Adrenal gland (tissue), 12 donors: ENCODE results near the gene CD79A. TPM values are rescaled to one million over a fixed set of nuclear protein-coding genes. Genes with fewer than 3 reads are reported as not detected.

Experiments used
- DNase-seq, 7 donors: peaks; one replicate each; pipeline ENCODE4 v3.0.0-alpha.2; 2019 to 2020
- H3K27ac ChIP-seq, 5 donors: fragments of 200-600 bp; sonication (generic) in 4 of 5; 1 replicate in 3 of 5; 2 replicates in 2 of 5; pipeline versions ENCODE4 v1.5.1 to v1.8.0; 2016 to 2020; ENCODE audit warnings: mild to moderate bottlenecking in 1 of 5
- H3K27me3 ChIP-seq: fragments of 200-600 bp; 2 replicates; pipeline ENCODE4 v1.8.0; 2021
- H3K36me3 ChIP-seq, 2 donors: fragments of 200-600 bp; replicated peaks in 1 of 2; 1 replicate in 1 of 2; 2 replicates in 1 of 2; pipeline versions ENCODE4 v1.5.1 to v1.8.0; 2018 to 2022
- H3K4me1 ChIP-seq, 2 donors: fragments of 200-600 bp; replicated peaks in 1 of 2; 1 replicate in 1 of 2; 2 replicates in 1 of 2; pipeline versions ENCODE4 v1.5.1 to v1.8.0; 2018 to 2021
- H3K4me3 ChIP-seq, 4 donors: fragments of 200-600 bp; sonication (generic) in 3 of 4; one replicate each; pipeline ENCODE4 v1.5.1; 2016 to 2018
- H3K9me3 ChIP-seq, 3 donors: fragments of 200-600 bp; sonication (generic) in 1 of 3; replicated peaks in 1 of 3; 1 replicate in 2 of 3; 2 replicates in 1 of 3; pipeline versions ENCODE4 v1.5.1 to v1.8.0; 2016 to 2021
- POLR2A ChIP-seq, 2 donors: fragments of 450-650 bp; IDR thresholded peaks; one replicate each; pipeline ENCODE4 v1.6.1; 2017; ENCODE audit warnings: antibody characterized with exemption in 2 of 2, mild to moderate bottlenecking in 2 of 2, moderate library complexity in 1 of 2
- WGBS, 4 donors: extraction: QIAGEN DNeasy Blood & Tissue Kit in 2 of 4; methylation state at CpG; one replicate each; pipeline versions ENCODE4 v1.1.5 to v1.1.7; 2013 to 2017; 5-methylcytosine and 5-hydroxymethylcytosine counted together
- intact Hi-C, 2 donors: fragments of 100-400 bp; cut with DNase I; formaldehyde crosslinking; loops; one replicate each; pipeline versions ENCODE4 v1.14.1 to v1.15.0; 2022 to 2023
- polyA plus RNA-seq, 3 donors: library from polyadenylated mRNA; stranded (reverse); fragments of 200-250 nt in 2 of 3; fragments of 350-450 nt in 1 of 3; fragmentation: Illumina TruSeq in 1 of 3; extraction: RNeasy Lipid Tissue Mini Kit (QIAGEN cat#74804) in 1 of 3; gene quantifications; one replicate each; pipeline ENCODE4 v1.2.3, GENCODE V29; 2013 to 2014
- total RNA-seq, 9 donors: library from RNA; depleted of rRNA in 4 of 9; stranded (reverse); fragments of >200 nt in 4 of 9; fragments of 120-200 nt in 1 of 9; fragmentation: NEBNext Ultra II Directional in 1 of 9; extraction: Animal tissue kit (Norgen Biotek cat#: 25700) in 1 of 9; gene quantifications; one replicate each; pipeline versions ENCODE4 v1.1.0 to v1.2.4, GENCODE V29; 2013 to 2023
- TF ChIP-seq, protein P1 (sequence below), 6 experiments: fragments of 450-650 bp in 4 of 6; fragments of 200-600 bp in 2 of 6; sonication (generic) in 1 of 6; IDR thresholded peaks; 1 replicate in 5 of 6; 2 replicates in 1 of 6; pipeline versions ENCODE4 v1.5.1 to v1.8.0; 2016 to 2021; ENCODE audit warnings: antibody characterized with exemption in 6 of 6, mild to moderate bottlenecking in 2 of 6, moderate library complexity in 1 of 6
- donor health status: healthy with polysubstance abuse.
- donor health status: Bipolar disorder and iron deficiency.
- donor health status: DM: yes; HTN: yes; CAD: no.
- donor health status: DM: no; HTN: no; CAD: no.
- donor health status: DM: no; HTN: no; CAD: no.
- donor health status: DM: yes; HTN: yes; CAD: no.

Gene CD79A
- total and polyA plus RNA-seq, 12 donors: 0.28 to 6.2 (median 0.50) TPM; not detected in 3

DNA sequence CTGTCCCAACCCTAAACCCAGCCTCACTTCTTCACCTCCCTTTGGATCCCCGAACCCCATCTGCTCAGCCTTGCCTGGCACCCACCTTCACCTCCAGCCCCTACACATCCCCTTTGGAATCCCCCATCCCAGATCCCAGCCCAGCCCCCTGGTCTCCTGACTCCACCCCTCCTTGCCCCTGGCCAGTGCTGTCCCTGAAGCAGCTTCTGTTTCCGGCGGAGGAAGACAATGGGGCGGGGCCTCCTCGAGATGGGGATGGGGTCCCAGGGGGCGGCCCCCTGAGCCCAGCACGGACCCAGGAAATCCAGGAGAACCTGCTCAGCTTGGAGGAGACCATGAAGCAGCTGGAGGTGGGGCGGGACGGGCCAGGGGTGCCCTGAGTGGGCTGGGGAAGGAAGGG is 29.2 kb downstream of the CD79A start:
- no peak overlapping the region for H3K4me3 ChIP-seq
- H3K36me3 ChIP-seq: peaks cover 0 to 57% of the 10 kb centered on the region in 2 donors
- no peaks in the 10 kb centered on the region for H3K27me3 ChIP-seq
- WGBS, 4 donors: 77 to 83% (median 82%) methylated on average over 4 to 9 of the region's 9 CpGs
- no peak overlapping the region for H3K27ac ChIP-seq
- no peaks in the 10 kb centered on the region for H3K4me1 ChIP-seq
- intact Hi-C loops: no loop called here
- TF ChIP-seq, protein P1, sequence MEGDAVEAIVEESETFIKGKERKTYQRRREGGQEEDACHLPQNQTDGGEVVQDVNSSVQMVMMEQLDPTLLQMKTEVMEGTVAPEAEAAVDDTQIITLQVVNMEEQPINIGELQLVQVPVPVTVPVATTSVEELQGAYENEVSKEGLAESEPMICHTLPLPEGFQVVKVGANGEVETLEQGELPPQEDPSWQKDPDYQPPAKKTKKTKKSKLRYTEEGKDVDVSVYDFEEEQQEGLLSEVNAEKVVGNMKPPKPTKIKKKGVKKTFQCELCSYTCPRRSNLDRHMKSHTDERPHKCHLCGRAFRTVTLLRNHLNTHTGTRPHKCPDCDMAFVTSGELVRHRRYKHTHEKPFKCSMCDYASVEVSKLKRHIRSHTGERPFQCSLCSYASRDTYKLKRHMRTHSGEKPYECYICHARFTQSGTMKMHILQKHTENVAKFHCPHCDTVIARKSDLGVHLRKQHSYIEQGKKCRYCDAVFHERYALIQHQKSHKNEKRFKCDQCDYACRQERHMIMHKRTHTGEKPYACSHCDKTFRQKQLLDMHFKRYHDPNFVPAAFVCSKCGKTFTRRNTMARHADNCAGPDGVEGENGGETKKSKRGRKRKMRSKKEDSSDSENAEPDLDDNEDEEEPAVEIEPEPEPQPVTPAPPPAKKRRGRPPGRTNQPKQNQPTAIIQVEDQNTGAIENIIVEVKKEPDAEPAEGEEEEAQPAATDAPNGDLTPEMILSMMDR (IDR thresholded peaks at IDR 0.05): no peak
- TF ChIP-seq POLR2A (IDR thresholded peaks at IDR 0.05): no peak
- no peak for DNase-seq
- no peaks in the 10 kb centered on the region for H3K9me3 ChIP-seq

DNA sequence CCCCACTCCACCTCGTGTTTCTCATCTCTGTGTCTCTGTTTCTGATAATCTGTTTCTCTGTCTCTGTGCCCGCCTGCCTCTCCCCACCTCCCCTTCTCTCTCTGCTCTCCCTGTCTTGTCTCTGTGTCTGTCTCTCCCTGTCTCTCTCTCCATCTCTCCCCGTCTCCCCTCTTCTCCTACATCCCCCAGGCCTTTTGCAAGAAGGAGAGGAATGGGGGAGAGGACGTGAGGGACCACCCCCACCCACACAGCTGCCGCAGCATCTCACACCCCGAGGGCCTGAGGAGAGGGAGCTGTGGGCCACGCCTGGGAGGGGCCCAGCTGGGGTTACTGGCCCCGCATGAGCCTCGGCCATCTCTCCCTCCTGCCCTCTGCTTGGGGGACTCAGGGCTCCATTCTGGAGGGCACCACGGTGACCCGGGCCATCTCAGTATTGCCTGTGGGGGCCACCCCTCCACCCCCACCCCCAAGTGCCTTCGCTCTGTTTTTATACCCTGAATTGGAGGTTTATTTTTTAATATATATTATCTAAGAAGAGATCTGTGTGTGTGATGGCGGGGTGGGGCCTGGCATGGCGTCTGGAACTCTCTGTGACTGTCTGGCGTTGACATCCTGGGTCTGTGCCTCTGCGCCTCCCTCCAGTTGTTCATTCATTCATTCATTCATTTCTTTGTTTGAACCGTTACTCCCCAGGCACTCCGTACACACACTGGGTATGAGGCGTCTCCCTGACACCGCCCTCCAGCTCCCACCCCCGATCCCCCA is 30.0 kb downstream of the CD79A start:
- H3K27me3 ChIP-seq: no peaks in the 10 kb centered on the region
- no peaks in the 10 kb centered on the region for H3K9me3 ChIP-seq
- H3K27ac ChIP-seq: no peak overlapping the region
- H3K36me3 ChIP-seq: peaks cover 0 to 48% of the 10 kb centered on the region in 2 donors
- DNase-seq: no peak
- no peaks in the 10 kb centered on the region for H3K4me1 ChIP-seq
- WGBS, 4 donors: 82 to 90% (median 83%) methylated on average over 20 to 21 of the region's 21 CpGs
- intact Hi-C loops: no loop called here
- TF ChIP-seq POLR2A (IDR thresholded peaks at IDR 0.05): no peak
- TF ChIP-seq, protein P1 (IDR thresholded peaks at IDR 0.05): no peak
- H3K4me3 ChIP-seq: no peak overlapping the region

DNA sequence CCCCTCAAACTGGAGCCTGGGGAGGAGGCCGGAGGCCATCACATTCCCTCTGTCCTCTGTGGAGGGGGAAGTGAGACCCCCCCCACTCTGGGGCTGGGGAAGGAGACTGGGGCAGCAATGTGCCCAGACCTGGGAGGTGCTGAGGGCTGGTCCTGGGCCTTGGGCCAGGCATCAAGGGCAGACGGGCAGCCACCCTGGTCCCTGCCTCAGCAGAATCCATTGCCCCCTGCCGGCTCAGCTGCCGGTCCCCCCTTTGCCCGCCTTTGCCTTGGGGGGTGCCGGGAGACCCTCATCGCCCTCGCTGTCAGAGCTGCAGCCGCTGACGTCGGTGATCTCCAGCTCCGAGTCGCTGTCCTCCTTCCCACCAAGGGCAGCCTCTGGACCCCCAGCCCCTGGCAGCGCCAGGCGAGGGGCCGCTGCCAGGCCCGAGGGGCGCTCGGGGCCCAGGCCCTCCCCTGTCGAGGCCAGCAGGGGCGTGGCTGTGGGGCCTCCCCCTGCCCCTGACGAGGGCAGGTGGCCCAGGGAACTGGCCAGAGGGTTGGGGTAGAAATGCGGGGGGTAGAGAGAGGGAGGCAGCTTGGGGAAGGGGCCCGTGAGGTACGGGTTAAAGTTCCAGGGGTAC is 31.0 kb downstream of the CD79A start:
- intact Hi-C loops: no loop called here
- H3K9me3 ChIP-seq: no peaks in the 10 kb centered on the region
- 81 to 87% (median 83%) methylated on average over 18 to 25 of the region's 25 CpGs for WGBS, 4 donors
- H3K4me3 ChIP-seq: no peak overlapping the region
- H3K27ac ChIP-seq: no peak overlapping the region
- no peaks in the 10 kb centered on the region for H3K4me1 ChIP-seq
- no peak for DNase-seq
- TF ChIP-seq, protein P1 (IDR thresholded peaks at IDR 0.05): no peak
- no peak for TF ChIP-seq POLR2A (IDR thresholded peaks at IDR 0.05)
- H3K36me3 ChIP-seq: peaks cover 0 to 38% of the 10 kb centered on the region in 2 donors
- no peaks in the 10 kb centered on the region for H3K27me3 ChIP-seq

DNA sequence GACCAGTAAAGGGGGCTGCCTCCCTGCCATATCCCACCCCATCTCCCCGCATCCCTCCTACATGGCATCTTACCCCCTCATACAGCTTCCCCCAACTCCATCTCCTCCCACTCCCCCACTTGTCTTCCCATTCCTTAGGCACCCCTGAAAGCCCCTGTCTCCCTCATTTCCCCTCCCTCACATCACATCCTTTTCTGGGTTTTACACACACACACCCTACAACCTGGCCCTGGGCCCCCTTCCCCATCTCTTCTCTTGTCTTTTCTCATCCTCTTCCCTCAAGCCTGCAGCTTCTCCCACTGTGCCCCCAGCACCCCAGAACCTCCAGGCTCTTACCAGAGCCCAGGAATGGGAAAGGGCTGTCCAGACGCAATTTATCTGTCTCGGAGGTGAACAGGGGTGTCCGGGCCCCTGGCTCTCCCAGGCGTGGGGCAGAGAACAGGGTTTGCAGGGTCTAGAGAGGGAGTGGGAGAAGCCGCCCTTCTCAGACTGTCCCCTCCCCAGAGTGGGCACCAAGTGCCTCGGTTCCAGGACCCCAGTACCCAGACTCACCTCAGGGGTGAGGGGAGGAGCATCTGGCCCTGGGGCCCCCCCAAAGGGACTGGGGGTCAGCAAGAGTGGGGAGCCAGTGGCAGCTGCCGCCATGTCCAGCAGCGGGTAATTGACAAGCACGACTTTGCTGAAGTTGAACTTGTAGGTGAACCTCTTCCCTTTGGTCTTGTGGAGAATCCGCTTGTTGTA is 31.8 kb downstream of the CD79A start:
- Histone ChIP-seq H3K36me3 (peaks cover 0 to 31% of the 10 kb centered on the region in 2 donors), H3K4me1 (no peaks in the 10 kb centered on the region), H3K27me3 (no peaks in the 10 kb centered on the region), H3K4me3 (no peak overlapping the region), H3K9me3 (no peaks in the 10 kb centered on the region), H3K27ac (no peak overlapping the region)
- intact Hi-C loops: no loop called here
- no peak for DNase-seq
- TF ChIP-seq, protein P1 (IDR thresholded peaks at IDR 0.05): no peak
- TF ChIP-seq POLR2A (IDR thresholded peaks at IDR 0.05): no peak
- 56 to 73% (median 72%) methylated on average over 10 to 11 of the region's 11 CpGs for WGBS, 4 donors
